ENCODE measurements around the gene G0S2.

DNA sequence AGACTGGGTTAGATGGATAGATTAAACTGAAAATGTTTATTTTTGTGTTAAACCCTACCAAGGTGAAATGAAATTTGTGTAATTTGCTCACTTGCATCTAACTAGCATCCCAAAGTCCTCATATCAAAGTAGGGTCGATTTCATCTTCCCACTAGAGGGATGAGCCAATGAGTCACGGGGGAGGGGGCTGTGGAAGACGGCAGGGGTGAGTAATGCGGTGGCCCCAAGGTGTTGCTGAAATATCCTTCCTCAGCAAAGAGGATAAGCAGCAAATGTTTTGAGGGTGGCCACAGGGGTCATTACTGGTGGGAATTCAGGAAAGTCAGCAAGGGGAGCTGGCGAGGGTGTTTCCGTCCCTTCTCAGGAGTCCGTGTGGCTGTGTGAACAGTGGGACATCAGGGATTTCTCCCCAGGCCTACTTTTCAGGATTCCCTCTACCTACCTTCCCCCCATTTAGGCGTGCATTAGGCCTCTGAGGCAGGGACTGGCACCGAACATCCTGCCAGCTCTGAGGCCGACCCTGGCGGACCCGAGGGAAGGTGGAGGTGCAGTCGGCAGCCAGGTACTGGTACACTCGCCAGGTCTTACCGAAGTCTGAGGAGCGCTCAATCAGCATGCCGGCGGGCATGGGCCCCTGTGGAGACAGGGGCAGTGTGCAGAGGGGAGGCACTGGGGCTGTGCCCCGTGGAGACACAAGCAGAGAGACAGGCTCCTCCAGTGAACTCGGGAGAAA lies 41.0 kb upstream of the G0S2 start:
- TF ChIP-seq, protein P1, sequence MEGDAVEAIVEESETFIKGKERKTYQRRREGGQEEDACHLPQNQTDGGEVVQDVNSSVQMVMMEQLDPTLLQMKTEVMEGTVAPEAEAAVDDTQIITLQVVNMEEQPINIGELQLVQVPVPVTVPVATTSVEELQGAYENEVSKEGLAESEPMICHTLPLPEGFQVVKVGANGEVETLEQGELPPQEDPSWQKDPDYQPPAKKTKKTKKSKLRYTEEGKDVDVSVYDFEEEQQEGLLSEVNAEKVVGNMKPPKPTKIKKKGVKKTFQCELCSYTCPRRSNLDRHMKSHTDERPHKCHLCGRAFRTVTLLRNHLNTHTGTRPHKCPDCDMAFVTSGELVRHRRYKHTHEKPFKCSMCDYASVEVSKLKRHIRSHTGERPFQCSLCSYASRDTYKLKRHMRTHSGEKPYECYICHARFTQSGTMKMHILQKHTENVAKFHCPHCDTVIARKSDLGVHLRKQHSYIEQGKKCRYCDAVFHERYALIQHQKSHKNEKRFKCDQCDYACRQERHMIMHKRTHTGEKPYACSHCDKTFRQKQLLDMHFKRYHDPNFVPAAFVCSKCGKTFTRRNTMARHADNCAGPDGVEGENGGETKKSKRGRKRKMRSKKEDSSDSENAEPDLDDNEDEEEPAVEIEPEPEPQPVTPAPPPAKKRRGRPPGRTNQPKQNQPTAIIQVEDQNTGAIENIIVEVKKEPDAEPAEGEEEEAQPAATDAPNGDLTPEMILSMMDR (optimal IDR thresholded peaks at IDR 0.05 in 1 of 3, IDR thresholded peaks at IDR 0.05 in 1 of 3, conservative IDR thresholded peaks at IDR 0.05 in 1 of 3; ENCODE audit: extremely low read depth in 1 of 3, insufficient read depth in 2 of 3, low read length in 3 of 3) = no peak
- TF ChIP-seq EZH2 (IDR thresholded peaks at IDR 0.05; ENCODE audit: low read length) = no peak
